Measurements from ENCODE around the gene METTL17.
"Not testable (repeated sequence)": the region's sequence is repeated elsewhere in the genome, so short reads cannot be mapped to it uniquely, and the experiment has no call there.

Gene METTL17

GRCh38 chr14:21025371-21026273, 35.8 kb downstream of the METTL17 start:
- DNase-seq, result peak in 1 of 6 experiments; percentile 16

DNA sequence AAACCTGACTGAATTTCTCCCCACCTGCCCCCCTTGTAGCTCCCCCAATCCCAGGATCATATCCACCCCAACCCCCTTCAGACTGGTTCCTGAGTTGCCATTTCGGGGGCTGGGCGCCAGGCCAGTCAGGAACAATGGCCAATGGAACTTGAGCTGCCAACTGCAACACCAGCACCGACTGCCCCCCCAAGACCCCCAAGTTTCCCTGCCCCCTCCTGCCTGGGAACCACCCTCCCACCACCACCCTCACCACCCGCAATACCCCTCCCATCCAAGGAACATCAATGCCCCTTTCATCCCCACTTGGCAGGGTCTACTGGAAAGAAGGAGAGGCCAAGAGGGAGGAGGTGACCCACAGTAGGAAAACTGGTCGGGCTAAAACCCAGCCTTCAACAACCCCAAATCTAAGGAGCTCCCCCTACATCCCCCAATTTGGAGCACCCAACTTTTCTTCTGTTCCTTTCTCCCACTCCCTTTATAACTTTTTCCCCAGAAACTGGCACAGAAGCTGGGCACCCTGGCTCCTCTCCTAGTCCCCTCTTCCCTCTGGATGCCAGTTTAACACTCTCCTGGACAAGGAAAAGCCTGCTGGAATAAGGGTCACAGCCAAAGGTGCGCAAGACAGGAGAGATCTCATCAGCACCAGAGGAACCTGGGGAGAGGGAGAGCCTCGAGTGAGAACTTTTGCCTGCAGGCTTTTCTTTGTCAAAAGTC, 36.7 kb downstream of the METTL17 start:
- DNase-seq, result no peak

DNA sequence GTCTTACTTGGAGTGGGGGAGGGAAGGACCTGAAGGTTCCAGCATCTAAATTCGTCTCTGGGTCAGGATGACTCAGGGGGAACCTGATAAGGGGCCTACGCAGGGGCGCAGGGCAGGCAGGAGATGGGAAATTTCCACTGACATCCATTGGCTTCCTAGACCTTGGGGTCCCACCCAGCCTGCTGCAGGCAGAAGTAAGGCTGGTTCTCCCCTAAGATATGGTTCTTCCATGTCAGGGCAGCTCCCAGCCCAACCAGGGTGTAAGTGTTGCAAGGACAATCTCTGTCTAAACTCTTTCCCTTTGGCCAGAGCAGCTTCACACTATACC, 37.2 kb downstream of the METTL17 start:
- no peak for DNase-seq

- DNase-seq, result no peak
These were observed 40.1 kb downstream of the METTL17 start, which contains the start of gene TPPP2 for GRCh38 chr14:21029917-21030316. Gene TPPP2, plus strand, starts transcription at chr14:21030217. Its CDS starts 365 bp downstream, at chr14:21030582.

DNA sequence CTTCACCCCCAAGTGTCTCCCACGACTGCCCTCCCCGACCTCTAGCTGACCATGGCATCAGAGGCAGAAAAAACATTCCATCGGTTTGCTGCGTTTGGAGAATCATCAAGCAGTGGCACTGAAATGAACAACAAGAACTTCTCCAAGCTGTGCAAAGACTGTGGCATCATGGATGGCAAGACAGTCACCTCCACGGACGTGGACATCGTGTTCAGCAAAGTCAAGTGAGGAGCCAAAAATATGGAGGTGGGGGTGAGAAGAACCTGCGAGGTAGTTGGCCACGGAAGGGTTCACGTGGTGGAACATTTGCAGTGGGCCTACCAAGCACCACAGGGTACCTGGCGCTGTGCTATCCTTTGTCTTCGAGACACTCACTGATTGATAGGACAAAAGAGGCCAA, 40.8 kb downstream of the METTL17 start:
- DNase-seq, result no peak

- DNase-seq, result no peak
These were observed 42.7 kb downstream of the METTL17 start for GRCh38 chr14:21032326-21033132.

DNA sequence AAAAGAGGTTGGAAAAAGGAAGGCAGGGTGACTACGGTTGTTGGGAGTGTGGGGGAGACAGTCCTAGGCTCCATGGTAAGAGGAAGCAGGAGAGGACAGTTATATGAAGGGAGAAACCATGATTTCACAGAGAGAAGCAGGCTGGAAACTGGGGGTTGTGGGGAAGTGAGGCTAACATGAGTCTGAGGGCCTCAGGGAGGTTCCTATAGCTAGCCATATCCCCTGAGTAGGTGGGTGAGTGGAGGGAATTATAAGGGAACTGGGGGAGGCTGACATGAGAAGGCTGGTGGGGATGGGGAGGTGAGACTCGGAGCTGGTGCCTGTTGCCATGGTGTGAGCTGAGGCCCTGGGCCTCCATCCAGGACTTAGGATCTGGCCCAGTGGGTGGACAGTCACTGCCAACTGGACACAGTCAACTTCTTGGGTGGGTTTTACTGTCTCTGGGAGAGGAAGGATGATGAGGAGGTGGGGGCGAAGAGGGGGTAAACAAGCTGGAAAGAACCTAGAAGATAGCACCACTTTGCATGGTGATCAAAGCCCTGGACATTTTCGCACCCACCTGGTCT, 43.4 kb downstream of the METTL17 start:
- DNase-seq, result no peak

DNA sequence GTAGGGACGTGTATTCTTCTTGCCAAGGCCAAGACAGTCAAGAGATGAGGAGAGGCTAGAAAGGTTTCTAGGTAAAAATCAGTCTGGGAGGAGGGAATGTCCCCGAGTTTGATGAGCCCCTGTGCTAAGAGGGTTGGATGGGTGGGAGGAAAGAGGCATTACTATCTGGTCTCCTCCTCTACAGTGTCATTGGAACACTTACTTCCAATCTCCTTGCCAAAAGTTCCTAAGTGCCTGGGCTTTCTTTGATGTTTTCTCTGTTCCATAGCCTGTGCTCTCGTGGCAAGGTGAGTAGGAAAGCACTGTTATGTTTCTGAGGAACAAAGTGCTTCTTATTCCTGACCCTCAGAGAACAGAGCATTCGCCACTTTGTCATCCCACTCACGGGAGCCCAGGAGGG, 44.9 kb downstream of the METTL17 start, which contains the start of gene RNASE13:
RNASE13 (minus strand) TSS at position 101 of the 400 bp plus-strand sequence. CDS start 519 bp downstream, outside the sequence.
- DNase-seq, result no peak

DNA sequence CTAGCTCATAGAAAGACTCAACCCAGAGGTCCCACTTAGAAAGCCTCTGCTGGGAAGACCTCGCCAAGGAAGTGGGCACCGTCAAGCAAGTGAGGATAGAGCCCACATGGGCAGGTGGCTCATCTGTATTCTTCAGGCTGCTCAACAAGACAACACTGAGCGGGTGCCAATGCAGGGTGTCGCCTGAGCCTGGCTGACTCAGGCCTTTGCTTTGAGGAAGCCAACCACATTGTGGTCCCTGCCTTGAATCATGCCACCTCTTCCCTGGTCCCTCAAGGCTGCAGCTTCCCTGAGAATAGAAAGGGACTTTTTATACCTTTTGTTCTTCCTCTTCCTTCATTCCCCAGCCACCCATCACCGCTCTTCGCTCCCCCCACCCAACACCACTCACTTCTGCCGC, 47.0 kb downstream of the METTL17 start:
- no peak for DNase-seq

- no peak for DNase-seq
These were observed 47.4 kb downstream of the METTL17 start for GRCh38 chr14:21037156-21037555.

DNA sequence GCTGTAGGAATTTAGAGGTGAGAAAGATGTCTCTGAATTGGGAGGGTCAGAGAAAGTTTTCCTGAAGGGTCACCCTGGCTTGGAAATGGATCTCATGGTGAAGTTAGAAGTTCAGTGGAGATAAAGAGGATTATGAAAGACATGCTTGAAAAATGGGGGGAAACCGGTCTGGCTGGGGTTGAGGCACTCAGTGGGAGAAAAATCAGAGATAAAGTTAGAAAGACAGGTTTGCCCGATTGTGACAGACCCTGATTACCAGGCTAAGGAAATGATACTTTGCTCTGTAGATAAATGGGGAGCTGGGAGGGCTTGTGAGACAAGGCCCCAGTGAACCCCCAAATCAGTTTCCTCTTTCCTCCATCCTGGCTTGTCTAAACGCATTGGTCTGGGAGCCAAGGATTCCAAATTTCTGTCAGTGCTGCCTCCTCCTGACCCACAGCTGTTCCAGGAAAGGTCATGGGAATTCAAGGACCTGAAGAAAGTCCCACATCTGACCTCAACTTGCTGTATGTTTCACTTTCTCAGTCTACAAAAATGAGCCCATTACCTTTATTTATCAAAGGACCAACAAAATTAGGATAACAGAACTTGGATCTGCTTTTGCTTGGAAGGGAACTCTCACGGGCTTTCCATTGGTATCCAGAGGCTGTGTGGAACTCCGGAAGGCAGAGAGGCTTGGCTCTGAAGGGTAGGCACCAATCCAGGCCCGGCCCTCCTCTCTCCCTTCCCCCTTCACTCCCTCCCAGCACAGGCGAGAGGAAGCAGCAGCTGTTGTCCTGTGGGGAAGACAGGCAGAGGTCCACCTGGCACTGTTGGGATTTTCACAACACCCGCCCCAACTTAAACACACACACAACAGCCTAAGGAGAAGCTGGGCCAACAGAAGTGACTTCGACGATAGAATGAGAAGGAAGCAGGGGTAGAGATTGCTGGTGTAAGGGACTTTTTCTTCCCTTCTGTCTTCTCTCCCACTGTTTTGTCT, 49.0 kb downstream of the METTL17 start:
- DNase-seq, result no peak

GRCh38 chr14:21039585-21040369, 50.0 kb downstream of the METTL17 start:
- peak in 5 of 6 experiments; percentile 12 to 48 (median 17) for DNase-seq

DNA sequence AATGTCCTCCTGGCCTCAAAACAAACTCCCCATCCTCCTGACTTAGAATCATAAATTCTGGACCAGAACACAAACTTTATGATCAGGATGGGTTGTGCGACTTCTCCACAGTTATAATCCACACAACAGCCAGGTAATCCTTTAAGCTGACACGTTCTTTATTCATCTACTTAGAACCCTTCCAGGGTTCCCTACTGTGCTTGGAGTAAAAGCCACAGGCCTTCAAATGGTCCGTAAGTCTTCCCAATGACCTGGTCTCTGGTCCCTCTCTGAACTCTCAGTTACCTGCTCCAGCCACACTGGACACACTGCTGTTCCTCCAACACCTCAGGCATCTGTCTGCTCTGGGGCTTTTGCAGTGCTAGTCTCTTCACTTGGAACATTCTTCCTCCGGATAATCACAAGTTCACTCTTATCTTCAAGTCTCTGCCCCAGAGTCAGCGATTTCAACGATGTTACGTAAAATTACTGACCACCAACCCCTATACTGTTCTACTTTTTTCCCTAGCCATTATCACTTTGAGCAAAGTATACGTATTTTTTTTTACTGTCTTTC, 50.7 kb downstream of the METTL17 start:
- no peak for DNase-seq

DNA sequence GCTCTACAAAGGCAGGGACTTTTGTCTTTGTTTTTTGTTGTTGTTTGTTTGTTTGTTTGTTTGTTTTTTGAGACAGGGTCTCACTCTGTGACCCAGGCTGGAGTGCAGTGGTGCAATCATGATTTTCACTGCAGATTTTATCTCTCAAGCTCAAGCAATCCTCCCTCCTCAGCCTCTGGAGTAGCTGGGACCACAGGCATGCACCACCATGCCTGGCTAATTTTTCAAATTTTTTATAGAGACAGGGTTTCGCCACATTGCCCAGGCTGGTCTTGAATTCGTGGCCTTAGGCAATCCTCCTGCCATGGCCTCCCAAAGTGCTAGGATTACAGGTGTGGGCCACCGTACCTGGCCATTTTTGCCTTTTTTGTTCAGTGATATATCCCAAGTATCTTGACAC, 51.2 kb downstream of the METTL17 start:
- DNase-seq, result not testable (repeated sequence)

DNA sequence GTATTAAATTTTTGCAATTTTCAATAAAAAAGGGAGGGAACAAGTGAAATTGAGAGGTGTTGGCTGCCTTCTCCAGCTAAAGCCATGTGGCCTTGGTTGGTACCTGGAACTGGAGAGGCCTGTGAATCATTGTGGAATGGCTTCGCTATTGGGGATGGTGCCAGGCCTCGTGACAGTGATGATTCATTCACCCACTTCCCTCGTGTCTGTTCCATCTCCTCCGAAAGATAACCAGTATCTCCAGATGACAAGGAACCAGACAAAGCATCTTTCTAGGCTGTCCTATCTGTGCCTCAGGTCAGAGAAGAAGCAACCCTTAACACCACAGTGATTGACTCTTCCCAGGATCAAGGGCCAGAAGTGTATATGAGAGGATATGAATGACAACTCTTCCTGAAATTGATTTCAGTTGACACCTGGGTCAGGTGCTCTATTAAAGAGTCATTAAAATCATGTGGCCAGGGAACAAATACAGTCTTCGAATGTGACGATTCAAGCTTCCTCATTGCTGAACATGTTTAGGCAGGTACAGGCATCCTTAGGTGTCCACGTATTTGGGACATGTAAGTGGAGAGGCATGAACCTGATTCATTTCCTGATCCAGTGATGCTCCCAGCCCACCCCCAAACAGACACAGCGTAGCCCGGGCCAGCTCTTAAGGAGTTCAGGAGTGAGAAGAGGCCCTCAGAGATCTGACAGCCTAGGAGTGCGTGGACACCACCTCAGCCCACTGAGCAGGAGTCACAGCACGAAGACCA, 52.1 kb downstream of the METTL17 start, which contains the start of gene RNASE7:
RNASE7 (plus strand) TSS at position 687 of the 758 bp plus-strand sequence. CDS start 631 bp downstream, outside the sequence.
- DNase-seq, result no peak

GRCh38 chr14:21042918-21043317, 53.1 kb downstream of the METTL17 start:
- DNase-seq, result no peak

DNA sequence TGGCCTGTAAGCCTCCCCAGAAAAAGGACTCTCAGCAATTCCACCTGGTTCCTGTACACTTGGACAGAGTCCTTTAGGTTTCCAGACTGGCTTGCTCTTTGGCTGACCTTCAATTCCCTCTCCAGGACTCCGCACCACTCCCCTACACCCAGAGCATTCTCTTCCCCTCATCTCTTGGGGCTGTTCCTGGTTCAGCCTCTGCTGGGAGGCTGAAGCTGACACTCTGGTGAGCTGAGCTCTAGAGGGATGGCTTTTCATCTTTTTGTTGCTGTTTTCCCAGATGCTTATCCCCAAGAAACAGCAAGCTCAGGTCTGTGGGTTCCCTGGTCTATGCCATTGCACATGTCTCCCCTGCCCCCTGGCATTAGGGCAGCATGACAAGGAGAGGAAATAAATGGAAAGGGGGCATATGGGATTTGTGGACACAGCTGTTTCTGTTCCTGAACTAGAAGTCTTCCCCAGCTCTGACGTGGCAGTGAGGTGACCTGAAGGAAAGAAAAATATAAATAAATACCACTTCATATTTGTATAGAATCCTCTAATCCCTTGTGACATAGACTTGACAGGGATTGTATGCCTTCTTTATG, 53.7 kb downstream of the METTL17 start:
- no peak for DNase-seq

- no peak for DNase-seq
These were observed 54.3 kb downstream of the METTL17 start for GRCh38 chr14:21043974-21044618.

All from stimulated activated naive CD4-positive, alpha-beta T cell (primary cell).